Stimulated activated CD8-positive, alpha-beta memory T cell treated with anti-CD3 and anti-CD28 coated beads, Interleukin-7, amount 100 ng/mL, for 4 hours (primary cell): ENCODE data around the gene TBXAS1.
"Not testable (repeated sequence)": the region's sequence is repeated elsewhere in the genome, so short reads cannot be mapped to it uniquely, and the experiment has no call there.

ENCODE experiments used
- DNase-seq, 2 donors: peaks; one replicate each; pipeline ENCODE4 v3.0.0-alpha.2; 2020; ENCODE audit warnings: low read depth in 2 of 2

Gene TBXAS1

DNA sequence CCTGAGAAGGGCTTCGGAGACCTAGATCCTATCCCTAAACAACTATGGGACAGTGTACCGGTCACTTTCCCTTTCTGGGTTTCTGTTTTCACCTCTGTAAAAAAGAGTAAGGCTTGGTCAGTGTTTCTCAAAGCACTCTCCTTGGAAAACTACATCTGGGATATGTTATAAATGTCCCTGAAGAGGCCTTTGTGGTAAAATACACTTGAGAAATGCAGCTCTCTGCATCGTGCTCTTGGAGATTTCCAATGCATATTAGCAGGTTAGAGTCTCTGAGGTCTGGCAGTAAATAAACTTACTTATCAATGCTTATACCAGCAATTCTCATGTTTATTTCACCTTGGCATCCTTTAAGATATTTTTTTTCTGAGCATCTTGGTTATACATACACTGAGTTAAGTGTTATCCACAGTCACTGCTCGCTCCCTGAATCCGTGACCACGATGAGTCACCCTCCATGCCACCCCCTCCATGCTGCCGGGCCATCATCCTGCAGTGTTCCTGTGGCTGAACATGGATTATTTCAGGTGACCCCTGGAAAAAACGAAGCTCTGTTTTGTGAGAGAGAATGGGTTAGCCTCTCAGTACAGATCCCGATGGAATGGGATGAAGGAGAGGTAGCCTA lies 3.3 kb upstream of the TBXAS1 start:
- no peak for DNase-seq

DNA sequence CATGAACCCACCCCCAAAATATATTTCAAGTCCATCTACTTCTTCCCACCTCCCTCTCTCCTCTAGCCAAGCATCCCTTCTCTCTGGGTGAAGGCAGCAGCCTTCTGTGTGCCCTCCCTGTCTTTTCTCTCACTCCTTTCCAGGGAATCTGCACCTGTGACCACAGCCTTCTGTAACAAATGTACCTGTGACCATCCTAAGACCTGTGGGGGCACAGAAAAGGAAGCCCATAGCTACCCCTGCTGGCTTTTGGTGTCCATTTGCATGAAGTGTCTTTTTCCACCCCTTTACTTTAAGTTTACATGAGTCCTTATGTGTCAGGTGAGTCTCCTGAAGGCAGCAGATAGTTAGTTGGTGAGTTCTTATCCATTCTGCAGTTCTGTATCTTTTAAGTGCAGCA lies 2.0 kb upstream of the TBXAS1 start:
- DNase-seq: no peak

DNA sequence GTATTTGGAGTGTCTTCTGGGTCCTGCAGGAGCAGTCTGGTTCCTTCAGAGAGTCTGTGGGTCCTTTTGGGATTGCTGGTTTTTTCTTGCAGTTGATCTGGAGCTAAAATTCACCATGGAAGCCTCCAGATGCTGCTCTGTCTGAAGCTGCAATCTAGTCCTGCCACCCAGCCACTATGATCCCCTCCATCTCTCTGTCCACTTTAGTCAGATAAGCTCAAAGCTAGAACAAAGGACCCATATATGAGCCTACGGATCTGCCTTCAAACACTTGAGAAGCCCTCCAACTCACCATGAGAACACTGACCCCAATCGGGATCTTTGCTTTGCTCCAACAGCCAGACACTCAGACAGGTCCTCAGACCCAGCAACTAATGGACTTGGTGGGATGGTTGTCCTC lies 618 bp upstream of the TBXAS1 start:
- no peak for DNase-seq

DNA sequence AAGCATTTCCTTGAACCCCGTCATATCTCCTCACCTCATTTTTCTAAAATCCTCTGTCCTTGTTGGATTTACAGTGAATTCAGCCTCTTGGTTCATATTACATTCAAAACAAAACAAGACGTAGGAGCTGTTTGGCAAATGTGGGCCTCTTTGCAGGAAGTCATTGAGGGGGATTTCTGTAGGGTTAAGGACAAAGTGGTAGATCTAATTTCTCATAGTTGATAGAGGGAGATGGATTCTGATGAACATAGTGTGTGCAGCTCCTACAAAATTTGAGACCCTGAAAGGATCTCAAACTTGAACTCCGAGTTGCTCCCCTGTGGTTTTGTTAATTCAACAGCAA lies 682 bp downstream of the TBXAS1 start:
- DNase-seq: no peak

DNA sequence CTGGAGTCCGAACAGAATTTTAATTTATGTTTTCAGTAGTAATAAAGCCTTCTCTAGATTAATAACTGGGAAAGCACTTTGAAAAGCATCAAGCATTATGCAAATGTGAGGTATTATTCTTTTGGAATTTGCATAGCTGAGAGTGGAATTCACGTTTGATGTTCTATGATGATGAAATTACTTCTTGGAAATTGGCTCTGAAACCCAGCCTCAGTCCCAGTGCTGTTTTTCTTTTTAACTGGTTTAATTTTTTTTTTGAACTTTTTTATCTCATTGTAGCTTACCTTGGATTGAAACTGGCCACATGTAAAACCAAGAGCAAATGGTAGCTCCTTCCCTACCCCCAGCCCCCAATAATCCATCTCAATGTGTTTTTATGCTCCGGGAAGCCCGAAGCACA lies 1.2 kb downstream of the TBXAS1 start:
- DNase-seq: no peak

DNA sequence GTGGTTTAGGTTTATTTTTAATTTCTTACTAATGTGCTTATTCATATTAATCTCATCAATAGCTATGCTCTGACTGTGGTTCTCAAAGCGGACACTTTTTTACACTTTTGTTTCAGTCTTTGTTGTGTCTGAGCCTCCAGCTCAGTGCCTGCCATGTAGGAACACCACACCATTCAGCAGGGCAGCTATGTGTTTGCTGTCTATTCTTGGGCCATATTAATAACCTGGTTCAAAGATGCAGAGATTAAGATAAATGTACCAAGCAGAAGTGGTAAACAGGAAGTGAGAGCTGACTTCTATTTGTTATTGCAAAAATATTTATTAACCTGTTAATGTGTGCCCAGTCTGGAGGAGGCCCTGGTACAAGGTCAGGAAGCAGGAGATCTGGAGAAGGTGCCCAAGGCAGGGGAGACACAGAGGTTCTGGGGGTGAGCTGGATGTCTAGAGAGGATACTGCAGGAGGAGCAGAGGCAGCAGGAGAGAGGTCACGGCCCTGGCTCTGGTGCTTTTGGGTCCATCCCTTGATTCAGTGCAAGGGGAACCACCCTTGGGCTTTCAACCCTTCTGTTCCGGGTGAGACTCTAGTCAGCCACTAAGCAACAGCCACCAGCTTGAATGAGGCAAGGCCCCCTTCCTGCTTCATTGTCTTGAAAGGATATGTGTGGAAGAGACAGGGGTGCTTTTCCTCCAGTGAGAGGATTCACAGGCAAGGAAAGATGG lies 1.9 kb downstream of the TBXAS1 start:
- DNase-seq: no peak

DNA sequence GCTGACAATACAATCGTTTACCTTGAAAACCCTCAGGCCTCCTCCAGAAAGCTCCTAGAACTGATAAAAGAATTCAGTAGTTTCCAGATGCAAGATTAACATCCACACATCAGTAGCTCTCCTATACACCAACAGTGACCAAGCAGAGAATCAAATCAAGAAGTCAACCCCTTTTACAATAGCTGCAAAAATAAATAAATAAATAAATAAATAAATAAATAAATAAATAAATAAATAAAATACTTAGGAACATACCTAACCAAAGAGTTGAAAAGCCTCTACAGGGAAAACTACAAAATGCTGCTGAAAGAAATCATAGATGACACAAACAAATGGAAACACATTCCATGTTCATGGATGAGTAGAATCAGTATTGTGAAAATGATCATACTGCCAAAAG lies 6.8 kb downstream of the TBXAS1 start:
- not testable (repeated sequence) for DNase-seq

DNA sequence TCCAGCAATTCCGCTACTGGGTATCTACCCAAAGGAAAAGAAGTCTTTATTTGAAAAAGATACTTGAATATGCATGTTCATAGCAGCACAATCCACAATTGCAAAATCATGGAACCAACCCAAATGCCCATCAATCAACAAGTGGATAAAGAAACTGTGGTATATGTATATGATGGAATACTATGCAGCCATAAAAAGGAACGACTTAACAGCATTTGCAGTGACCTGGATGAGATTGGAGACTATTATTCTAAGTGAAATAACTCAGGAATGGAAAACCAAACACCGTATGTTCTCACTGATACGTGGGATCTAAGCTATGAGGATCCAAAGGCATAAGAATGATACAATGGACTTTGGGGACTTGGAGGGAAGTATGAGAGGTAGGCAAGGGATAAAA lies 8.2 kb downstream of the TBXAS1 start:
- not testable (repeated sequence) for DNase-seq

DNA sequence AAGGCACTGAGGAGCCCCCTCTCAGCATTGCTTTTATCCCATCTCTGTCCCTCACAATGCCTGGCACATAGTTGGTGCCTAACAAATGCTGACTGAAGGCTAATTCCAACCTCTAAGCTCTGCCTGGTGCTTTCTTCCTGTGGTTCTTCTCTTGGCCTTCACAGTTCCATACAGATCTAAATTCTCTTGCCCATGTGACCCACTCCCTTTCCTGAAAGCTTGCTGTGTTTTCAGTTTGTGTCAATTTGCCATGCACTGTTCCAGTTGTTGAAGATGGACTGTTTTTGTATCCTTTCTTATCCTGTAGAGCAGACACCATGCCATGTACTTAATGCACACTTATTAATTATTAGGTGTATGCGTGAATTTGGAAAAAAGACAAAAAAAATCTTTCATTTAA lies 9.2 kb downstream of the TBXAS1 start:
- no peak for DNase-seq

DNA sequence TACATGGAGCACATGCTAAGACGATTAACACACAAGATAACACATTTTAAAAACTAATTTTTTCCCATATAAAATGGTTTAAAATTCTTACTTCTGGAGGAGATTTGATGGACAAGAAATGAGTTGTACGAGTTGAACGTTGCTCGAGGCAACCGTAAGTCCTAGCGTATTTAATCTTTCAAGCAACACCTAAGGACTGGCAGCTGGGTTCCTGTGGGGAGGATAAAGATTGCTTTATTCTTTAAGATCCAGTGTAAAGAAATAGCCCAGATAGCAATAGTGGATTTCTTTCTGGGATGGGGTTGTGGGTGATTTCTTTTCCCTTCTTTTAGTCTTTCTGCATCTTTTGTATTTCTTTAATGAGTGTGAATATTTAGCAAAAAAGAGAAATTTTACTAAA lies 9.8 kb downstream of the TBXAS1 start:
- DNase-seq: no peak

DNA sequence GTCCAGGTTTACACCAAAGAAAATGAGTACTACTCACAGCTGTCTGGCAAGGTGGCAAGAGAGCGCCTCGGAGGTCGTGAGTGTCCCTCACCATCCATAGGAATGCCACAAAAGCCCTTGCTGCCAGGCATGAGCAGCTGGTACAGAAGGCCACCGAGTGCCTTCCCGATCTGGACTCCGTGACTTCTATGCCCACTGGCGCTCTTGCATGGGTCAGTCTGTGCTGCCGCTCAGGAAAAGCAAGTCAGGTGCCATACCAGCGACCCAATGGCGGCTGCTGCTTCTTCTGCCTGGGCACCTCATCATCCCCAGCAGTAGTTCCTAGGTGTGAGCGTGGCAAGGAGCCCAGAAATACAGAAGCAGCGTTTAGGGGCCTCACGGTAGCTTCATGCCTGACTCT lies 11.7 kb downstream of the TBXAS1 start:
- DNase-seq: no peak

DNA sequence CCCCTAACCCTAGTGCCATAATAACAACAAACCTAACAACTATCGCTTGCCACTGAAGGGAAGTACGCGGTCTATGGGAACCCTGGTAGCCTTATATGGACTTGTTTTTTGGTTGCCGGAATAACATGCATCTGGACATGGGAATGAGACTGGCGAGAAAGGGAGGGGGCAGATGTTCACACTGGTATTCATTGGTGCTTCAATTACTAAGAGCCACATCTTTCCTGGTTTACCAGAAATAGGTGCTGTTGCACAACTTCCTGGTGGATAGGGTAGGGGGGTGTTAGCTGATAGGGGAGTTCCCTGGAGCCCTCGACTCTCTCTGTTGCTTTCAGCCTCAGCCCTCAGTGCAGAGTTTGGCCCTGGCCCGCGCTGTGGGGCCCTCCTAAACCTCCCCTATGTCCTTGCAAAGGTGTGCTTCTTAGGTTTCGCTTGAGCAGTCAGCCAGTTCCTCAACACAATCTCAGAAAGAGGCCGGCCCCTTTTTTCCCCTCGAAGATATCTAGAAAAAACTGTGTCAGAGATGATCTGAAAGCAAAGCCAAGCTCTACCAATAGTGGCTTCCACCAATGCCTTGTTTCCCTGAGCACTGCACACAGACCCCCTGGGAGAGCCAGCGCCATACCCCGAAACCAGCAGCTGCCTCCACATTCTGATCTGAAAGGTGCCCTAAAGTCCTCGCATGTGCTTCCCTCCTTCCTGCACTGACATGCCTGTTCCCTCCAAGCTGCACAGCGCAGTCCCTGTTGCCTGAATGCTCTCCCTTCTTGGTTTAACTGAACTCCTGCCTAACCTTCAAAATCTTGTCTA lies 13.5 kb downstream of the TBXAS1 start:
- no peak for DNase-seq

DNA sequence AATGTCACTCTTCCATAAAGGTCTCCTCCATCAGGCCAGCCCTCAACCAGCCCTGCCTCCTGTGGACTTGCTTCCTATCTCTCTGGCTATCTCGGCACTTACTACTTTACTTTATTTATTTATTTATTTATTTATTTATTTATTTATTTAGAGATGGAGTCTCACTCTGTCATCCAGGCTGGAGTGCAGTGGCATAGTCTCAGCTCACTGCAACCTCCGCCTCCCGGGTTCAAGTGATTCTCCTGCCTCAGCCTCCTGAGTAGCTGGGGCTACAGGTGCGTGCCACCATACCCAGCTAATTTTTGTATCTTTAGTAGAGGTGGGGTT lies 14.1 kb downstream of the TBXAS1 start:
- DNase-seq: not testable (repeated sequence)

DNA sequence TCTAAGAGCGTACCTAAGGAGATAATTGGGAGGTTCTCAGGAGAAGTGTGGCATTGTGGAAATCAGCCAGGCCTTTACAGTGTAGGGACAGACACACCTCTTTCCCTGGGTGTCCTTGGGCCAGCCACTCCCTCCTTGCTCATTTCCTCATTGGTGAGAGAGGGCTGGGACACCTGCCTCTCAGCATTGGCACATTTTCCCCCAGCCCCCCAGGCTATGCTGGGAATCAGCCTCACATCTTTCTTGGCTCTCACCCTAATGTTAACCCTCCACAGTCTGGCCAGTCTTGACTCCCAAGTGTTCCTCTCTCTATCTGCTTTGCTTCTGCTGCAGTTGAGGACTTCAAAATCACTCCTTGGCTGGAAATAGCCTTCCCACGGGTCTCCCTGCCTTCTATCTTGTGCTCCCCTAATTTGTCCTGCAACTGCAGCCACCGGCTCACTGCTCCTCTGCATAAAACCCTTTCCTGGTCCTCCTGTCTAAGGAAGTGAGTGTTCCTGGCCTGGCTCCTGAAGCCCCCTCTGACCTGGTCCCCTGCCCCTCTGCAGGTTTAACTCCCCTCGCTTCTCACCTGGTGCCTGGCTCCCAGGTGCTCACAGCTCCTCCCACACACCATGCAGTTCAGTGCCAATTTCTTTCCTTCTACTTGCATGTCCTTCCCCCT lies 15.8 kb downstream of the TBXAS1 start:
- no peak for DNase-seq

DNA sequence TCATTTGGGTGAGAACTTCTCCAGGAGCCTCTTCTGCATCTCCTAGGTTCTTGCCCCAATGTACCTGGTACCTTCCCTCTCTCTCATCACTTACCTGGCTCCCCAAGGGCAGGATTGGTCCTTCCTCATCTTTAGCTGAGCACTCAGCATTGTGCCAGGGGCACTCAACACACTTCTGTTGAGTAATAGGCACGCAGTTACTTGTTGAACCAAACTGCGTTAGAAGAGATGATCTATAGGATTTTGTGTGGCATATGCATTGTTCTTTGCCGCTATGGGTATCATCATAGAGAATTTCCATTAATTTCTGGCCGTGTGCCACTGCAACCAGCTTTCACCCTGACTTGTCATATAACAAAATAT lies 16.4 kb downstream of the TBXAS1 start:
- no peak for DNase-seq

DNA sequence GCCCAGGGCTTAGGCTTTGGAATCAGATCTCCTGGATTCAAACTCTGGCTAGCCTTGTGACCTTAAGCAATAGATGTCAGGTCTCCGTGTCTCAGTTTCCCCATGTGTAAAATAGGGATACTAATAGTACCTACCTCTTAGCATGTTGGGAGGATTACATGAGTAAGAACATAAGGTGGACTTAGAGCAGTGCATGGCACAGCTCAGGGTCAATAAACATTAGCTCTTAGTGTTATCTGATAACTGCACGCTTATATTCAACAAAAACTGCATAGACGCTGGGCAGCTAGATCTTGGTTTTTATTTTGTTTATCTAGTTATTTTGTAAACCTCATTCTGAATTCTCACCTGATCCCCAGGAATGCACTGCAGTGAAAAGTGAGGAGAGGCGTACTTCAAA lies 17.2 kb downstream of the TBXAS1 start:
- DNase-seq: no peak

DNA sequence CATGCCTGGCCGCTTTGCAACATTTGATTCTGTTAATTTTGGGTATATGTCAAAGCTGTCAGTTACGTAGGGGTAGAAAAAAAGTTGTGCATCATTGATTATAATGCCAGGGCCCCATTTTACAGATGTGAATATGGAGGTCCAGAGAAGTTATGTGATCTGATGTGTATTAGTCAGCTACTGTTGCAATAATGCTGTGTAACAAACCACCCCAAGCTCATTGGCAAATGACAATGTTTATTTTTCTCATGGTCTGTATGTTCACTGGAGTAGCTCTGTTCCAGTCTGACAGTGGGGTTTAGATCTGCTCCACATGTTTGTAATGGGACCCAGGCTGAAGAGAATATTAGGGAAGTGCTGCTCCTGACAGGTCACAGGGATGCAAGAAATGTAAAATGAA lies 19.2 kb downstream of the TBXAS1 start:
- no peak for DNase-seq

DNA sequence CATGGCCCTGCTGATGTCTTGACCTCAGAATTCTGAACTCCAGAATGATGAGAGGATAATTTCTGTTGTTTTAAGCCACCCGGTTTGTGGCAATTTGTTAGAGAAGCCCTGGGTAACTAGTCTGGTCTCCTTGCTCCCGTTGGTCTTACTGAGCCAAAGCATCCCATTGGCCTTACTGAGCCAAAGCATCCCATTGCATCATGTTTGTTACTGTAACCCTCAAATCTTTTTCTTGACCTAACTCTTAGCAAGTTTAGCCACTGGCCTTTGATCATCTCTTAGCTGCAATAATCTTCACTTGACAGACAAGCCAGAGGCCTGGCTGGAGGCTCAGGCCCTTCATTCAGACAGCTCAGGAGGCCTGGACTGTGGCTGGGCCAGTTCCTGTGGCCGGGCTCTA lies 21.8 kb downstream of the TBXAS1 start:
- DNase-seq: no peak

DNA sequence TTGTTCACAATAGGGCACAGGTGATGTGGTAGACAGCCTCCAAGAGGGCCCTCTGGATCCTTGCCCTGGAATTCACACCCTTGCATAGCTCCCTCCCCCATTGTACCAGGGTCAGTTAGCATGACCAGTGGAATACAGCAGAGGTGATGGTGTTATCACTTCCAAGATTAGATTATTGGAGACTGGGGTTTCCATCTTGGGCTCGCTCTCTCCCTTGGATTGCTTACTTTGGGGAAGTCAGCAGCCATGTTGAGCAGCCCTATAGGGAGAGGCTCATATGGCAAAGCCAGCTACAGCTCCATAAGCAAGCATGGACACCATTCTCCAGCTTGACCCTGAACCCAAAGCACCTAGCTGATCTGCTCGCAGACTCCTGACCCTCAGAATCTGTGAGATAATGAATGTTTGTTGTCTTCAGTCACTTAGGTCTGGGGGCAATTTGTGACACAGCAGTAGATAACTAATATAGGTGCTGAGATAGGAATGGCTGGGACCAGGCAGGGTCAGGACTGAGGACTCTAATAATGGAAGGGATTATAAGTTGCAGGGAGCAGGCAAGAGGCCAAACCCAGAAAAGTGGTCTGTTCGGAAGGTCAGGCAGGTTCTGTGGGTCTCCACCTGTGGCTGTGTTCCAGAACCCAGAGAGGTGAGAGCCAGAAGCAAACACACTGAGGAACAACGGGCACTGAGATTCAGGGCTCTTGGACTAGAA lies 22.9 kb downstream of the TBXAS1 start:
- DNase-seq: no peak

DNA sequence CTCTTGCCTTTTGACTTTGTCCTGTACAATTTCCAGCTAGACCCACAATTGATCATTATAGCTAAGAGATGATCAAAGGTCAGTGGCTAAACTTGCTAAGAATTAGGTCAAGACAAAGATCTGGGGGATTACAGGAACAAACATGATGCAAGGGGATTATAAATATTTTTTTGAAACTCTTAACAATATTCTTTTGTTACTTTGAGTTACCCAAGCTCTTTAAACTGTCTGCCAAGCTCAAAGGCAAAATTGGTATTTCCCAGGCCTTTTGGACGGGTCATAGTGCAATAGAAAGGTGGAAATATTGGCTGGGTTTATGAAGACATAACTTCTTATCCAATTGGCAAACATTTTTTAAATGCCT lies 23.4 kb downstream of the TBXAS1 start:
- DNase-seq: no peak

DNA sequence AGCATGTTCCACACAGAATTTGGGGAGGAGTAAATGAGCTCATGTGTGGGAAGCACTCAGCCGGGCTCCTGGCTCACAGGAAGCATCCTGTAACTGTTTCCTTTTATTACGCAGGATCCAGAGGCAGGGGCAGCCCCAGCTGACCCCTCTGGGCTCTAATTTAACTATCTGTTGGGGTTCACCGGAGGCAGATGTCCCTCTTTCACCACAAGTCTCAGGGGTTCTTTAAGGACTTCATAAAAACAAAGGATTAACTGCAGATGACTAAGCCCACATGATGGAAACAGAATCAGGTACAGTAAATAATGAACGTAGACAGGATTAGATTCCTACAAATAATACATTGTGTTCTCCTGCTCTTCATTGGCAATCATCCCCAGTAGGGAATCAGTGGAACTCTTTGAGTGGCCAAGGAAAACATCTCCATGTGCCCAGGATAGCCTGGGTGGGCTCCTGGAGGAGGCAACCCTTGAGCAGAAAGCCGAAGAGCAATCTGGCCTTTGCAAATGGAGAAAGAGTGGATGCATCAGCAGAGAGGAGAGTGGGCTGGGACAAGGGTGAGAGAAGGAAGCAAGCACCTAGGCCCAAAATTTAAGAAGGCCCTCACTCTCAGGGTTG lies 24.6 kb downstream of the TBXAS1 start:
- DNase-seq: no peak

DNA sequence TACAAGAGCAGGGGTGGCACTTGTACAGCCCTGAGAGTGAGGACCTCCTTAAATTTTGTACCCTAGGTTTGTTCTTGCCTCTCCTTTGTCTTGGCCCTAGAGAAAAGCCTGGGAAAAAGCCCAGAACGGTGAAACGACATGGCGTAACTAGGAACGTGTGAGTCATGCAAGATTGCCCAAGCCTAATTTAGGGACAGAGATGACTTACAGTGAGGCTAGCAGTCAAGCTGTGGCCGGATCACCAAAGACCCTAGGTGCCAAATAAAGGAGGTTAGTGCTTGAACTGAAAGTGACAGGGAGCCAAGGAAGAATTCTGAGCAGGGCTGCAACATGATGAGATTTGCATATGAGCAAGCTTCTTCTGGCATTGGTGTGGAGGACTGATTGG lies 25.1 kb downstream of the TBXAS1 start:
- no peak for DNase-seq
